EH (cell line): ENCODE measurements around the gene BORCS8.

ENCODE experiments used
- DNase-seq: peaks from one replicate; pipeline ENCODE4 v3.0.0-alpha.2; 2015; ENCODE audit warnings: low read depth

The BORCS8 gene

GRCh38 chr19:19213426-19214158 is 21.6 kb upstream of the BORCS8 start:
- DNase-seq, result no peak

GRCh38 chr19:19212916-19213315 is 21.0 kb upstream of the BORCS8 start:
- DNase-seq, result no peak

- no peak for DNase-seq
Measured at GRCh38 chr19:19211499-19212420, 19.8 kb upstream of the BORCS8 start, which contains the start of gene NCAN. Gene NCAN, plus strand, starts transcription at chr19:19211958. Its CDS starts 4,996 bp downstream, at chr19:19216954.

DNA sequence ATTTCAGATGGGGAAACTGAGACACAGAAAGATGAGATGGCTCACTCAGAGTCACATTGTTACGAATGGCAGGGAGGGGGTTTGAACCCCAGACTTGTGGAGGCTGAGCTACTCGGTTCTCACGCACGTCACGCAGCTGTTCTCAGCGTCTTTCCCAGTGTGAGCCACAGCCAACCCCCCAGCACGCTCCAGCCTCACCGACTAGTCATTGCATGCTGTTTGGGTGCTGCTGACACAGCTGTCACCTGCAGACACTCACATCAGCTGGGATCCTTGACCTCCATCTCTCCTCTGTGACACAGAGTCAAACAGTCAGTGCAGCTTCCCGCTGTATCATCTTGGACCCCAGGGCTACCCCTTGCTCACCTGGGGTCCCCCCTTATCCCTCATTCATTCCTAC is 17.4 kb upstream of the BORCS8 start:
- DNase-seq, result no peak

- no peak for DNase-seq
Measured at GRCh38 chr19:19207637-19208572, 16.0 kb upstream of the BORCS8 start.

GRCh38 chr19:19206938-19207337 is 15.0 kb upstream of the BORCS8 start:
- DNase-seq, result no peak

DNA sequence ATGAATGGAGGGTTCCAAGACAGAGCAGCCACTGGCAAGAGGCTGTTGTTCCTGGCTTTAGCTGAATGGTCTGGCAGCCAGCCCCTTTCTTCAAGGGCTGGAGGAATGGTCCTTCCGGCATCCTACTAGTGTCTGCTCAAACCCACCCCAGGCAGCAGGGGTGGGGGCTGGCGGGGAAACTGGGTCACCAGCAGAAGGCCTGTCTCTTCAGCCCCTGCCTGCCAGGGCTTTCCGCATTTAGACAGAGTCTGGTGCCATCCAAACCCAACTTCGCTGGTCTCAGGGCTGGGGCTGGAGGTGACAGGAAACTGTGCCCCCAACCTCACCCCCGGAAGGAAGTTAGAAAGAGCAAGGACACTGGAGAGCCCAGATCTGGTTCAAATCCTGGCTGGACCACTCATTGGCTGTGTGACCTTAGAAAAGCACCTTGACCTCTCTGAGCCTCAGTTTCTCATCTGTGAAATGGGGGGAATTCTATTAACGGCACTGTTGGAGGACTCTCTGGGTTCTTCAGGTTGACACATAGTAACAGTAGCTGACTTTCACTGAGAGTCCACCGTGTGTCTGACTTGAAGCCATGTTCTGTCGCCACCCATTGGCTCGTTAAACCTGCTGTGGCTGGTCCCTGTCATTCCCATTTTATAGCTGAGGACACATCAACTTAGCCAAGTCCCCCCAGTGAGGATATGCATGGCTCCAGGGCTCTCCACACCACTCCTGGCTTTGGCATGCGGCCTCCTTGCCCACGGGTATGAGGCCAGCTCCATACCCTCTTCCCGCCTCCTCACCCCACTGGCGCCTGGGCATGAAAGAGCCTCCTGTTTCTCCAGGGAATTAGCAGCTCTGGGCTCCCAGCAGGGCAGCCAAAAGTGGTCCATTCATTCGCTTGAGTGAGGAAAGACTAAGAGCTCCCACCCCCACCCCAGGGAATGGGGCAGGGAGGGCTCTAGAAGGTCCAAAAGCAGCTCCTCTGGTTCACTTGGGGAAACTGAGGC is 13.8 kb upstream of the BORCS8 start:
- no peak for DNase-seq

- no peak for DNase-seq
Measured at GRCh38 chr19:19204181-19204580, 12.2 kb upstream of the BORCS8 start.

DNA sequence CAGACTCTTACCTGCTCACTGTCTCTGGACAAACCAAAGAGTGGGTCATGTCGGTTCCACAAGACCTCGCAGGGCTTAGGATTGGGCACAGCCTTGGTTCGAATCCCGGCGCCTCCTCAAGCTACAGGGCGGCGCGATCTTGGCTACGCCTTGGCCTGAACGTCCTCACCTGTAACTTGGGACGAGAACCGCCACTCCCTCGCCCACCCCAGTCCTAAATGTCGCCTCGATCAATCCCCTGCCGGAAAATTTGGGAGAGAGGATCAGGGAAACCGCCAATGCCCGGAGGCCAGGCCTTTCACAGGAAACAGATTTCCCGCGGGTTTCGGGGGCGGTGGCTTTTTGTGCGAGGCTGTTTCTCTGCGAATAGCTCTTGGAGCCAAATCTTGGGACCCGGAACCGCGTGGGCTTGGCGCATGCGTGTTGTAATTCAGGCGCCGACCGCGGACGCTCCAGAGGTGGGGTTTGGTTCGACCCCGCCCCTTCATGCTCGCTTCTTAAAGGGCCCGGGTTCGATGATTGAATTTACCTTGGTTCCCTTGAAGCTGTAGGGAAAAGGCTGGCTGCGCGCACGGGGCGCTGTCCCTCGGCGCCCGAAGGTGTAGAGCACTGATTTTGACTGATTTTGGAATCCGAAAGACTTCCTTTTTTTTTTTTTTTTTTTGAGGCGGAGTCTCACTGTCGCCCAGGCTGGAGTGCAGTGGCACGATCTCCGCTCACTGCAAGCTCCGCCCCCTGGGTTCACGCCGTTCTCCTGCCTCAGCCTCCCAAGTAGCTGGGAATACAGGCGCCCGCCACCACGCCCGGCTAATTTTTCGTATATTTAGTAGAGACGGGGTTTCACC is 11.3 kb upstream of the BORCS8 start, which contains the start of gene NR2C2AP:
Gene NR2C2AP (minus strand): TSS at position 403 of the 845 bp plus-strand sequence. CDS start 354 bp downstream, at position 49.
- peak; percentile 93 for DNase-seq

DNA sequence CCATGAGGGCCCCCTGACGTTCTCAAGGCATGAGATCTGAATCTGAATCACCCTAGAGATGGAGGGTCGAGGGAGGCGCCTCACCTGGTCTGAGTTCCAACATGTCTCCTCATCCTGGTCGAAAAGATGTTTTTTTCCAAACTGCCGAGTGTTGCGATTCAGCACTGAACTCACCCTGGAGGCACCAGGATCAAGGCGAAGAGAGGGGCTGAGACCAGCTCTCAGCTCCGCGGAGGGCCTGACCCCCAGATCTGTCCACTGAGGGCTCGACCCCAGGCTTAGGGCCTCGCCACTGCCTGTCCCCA is 10.7 kb upstream of the BORCS8 start:
- DNase-seq, result no peak

DNA sequence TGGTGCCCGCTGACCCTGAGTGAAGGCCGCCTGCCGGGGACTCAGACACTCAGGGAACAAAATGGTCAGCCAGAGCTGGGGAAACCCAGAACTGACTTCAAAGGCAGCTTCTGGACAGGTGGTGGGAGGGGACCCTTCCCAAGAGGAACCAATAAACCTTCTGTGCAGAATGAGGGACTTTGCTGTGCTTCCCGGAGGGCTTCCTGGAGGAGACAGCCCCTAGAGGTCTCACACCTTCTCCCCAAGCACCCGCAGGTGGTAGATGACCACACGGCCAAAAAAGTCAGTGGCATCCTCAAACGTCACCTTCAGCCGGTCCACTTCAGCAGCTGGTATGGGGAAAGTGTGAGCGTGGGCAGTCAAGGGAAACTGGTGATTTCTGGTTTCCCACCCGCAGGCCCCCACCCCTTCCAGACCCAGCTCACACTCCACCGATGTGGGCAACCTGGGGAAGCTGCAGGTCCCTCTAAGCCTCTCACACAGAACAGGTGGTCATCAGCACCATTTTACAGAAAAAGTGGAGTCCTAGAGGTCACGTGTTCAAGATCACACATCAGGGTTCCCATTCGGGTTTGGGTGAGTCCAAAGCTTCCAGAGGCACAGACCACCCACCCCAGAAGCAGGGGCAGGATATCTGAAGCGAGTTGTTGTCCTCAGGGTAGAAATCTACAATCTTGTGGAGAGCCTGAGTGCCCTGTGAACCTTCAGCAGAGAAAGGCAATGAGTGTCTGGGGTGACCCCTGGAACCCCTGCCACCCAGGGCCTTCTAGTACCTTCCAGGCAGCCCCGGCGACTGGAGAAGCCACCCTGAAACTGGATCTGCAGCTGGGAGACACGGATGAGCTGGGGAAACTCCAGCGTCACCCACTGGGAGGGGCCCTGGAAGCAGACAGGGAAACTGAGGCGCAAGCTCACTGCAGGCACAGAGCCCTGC is 10.0 kb upstream of the BORCS8 start:
- no peak for DNase-seq

- no peak for DNase-seq
Measured at GRCh38 chr19:19193926-19194325, 2.0 kb upstream of the BORCS8 start.

DNA sequence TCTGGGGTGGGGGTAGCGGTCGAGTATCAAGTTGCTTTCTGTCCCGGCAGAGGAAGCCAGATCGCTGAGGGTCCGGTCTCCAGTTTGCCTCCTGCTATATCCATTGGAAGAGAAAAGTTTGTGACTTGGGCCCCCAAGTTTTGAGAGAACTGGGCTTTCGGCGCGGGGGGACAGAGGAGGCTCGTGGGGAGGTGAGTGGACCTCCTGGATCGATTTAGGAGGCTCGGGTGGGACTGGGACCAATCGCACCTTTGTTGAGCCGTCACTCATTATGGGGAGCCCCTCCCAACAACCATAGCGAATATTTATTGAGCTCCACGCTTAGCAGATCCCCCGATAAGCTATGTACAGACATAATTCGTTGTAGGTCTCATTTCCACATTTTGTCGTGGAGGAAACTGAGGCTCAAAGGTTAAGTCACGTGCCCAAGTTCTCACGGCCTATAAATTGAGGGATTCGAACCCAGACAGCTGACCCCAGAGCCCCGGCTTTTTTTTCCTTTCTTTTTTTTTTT is 1.0 kb upstream of the BORCS8 start:
- no peak for DNase-seq

GRCh38 chr19:19191768-19192077 is 229 bp downstream of the BORCS8 start:
- DNase-seq, result no peak

DNA sequence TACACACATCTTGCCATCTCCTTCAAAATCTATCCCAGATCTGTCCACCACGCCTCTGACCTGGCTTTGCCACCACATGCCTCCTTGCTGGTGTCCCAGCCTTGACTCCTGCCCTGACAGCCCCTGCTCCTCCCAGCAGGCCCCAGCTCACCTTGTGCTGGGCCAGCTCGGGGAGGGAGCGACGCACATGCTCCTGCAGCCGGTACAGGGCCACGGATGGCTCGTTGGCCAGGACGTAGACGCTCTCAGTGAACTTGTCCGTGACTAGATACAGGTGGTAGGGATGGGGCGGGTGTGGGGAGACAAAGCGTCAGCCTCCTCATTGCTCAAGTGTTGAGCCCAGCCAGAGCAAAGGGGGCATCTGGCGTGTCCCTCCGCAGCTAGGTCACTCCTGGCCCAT is 5.2 kb downstream of the BORCS8 start:
- no peak for DNase-seq

GRCh38 chr19:19185853-19186740 is 5.9 kb downstream of the BORCS8 start:
- DNase-seq, result peak; percentile 51

- no peak for DNase-seq
Measured at GRCh38 chr19:19181488-19181998, 10.4 kb downstream of the BORCS8 start.
